Testis (tissue), 2 donors: ENCODE results near the gene ARFGAP1.

ENCODE experiments used
- CTCF ChIP-seq, 3 experiments: fragments of 450-650 bp in 2 of 3; fragments of 200-600 bp in 1 of 3; sonication (generic) in 1 of 3; IDR thresholded peaks; one replicate each; pipeline ENCODE4 v1.5.1; 2016 to 2019; ENCODE audit warnings: antibody characterized with exemption in 3 of 3, mild to moderate bottlenecking in 2 of 3, moderate library complexity in 1 of 3
- POLR2A ChIP-seq: fragments of 450-650 bp; IDR thresholded peaks from one replicate; pipeline ENCODE4 v1.6.1; 2017; ENCODE audit warnings: antibody characterized with exemption, mild to moderate bottlenecking, moderate library complexity

- no peak for TF ChIP-seq CTCF (IDR thresholded peaks at IDR 0.05)
- no peak for TF ChIP-seq POLR2A
Measured at GRCh38 chr20:63233924-63234323, 38.7 kb upstream of the ARFGAP1 start.
